ENCODE results near the gene ITPRID1.

ITPRID1 gene

DNA sequence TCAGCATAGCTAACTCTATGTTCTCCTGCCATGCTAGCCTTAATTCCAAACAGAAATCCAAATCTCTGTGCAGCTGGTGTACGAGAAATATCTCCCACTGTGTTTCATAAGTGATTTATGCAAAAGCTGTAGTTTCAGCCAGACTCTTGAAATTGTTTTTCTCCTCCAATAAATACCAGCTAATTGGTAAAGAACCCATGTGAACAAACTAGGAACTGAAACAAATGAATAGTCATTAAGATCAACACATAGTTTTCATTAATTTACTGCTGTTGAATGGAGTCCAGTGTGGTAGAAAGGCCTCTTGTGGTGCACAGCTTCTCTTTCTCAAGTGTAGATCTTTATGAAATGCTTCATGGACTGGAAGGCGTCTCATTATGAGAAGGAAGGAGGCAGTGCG lies 191.5 kb downstream of the ITPRID1 start:
- no peak for DNase-seq

DNA sequence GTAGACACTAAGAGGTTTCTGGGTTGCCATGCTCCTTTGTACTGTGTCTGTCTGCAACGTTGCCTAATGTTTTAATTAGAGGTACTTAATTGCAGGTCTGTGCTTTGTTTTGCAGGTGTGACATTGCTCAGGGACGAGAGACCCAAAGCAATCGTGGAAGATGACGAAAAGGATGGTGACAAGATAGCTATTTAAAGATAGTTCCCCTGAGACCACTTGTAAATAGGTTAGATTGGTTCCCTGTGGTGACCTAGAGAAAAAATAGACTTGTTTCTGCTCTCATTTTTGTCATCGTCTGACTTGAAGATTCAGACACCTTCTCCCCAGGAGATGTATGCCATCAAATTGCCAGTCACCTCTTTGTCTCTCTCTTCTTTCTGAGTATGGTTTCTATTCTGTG lies 193.2 kb downstream of the ITPRID1 start:
- no peak for DNase-seq
